ENCODE results near the gene LYZL4.

LYZL4 gene

DNA sequence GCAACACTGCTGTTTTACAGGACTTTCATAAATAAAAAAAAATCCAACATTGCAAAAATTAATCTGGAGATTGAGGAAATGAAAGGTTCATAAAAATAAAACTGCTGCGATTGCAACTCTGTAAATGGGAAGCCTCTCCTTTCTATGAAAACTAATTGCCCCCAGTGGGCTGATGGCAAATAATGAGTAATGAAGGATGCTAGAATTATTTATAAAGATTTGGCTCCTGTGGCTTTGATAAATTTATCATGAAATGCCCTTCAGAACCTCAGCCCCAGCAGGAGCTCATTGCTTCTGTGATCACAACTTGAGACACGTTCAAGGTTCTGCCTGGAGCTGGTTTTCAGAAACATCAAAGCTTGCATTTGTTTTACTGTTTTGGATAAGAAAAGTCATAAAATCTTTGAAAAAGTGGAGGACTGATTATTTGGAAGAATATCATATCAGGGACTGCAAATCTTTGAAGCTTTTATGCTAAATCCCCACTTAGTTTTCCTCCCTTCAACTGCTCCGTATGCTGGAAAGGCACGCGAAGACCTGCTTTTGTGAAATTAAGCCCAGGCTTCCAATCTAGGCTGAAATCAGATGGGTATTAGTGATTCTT, 24.5 kb upstream of the LYZL4 start:
- Histone ChIP-seq H3K27me3 (ENCODE audit: insufficient read depth, low read depth, severe bottlenecking) (no peaks in the 10 kb centered on the region), H3K9me3 (ENCODE audit: severe bottlenecking) (peaks cover 8% of the 10 kb centered on the region), H3K36me3 (no peaks in the 10 kb centered on the region), H3K27ac (no peak overlapping the region), H3K4me3 (ENCODE audit: low read depth, low read length) (no peak overlapping the region)
- TF ChIP-seq, protein P1, sequence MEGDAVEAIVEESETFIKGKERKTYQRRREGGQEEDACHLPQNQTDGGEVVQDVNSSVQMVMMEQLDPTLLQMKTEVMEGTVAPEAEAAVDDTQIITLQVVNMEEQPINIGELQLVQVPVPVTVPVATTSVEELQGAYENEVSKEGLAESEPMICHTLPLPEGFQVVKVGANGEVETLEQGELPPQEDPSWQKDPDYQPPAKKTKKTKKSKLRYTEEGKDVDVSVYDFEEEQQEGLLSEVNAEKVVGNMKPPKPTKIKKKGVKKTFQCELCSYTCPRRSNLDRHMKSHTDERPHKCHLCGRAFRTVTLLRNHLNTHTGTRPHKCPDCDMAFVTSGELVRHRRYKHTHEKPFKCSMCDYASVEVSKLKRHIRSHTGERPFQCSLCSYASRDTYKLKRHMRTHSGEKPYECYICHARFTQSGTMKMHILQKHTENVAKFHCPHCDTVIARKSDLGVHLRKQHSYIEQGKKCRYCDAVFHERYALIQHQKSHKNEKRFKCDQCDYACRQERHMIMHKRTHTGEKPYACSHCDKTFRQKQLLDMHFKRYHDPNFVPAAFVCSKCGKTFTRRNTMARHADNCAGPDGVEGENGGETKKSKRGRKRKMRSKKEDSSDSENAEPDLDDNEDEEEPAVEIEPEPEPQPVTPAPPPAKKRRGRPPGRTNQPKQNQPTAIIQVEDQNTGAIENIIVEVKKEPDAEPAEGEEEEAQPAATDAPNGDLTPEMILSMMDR (IDR thresholded peaks at IDR 0.05; ENCODE audit: low read depth, low read length) = no peak
- DNase-seq = no peak

GRCh38 chr3:42432485-42432884, 22.1 kb upstream of the LYZL4 start:
- Histone ChIP-seq H3K9me3 (ENCODE audit: severe bottlenecking) (peaks cover 8% of the 10 kb centered on the region), H3K4me3 (ENCODE audit: low read depth, low read length) (no peak overlapping the region), H3K27ac (no peak overlapping the region), H3K27me3 (ENCODE audit: insufficient read depth, low read depth, severe bottlenecking) (no peaks in the 10 kb centered on the region), H3K36me3 (no peaks in the 10 kb centered on the region)
- TF ChIP-seq, protein P1 (IDR thresholded peaks at IDR 0.05; ENCODE audit: low read depth, low read length) = no peak
- no peak for DNase-seq

GRCh38 chr3:42430781-42431532, 20.5 kb upstream of the LYZL4 start:
- no peak overlapping the region for H3K4me3 ChIP-seq (ENCODE audit: low read depth, low read length)
- H3K27ac ChIP-seq = no peak overlapping the region
- no peak for DNase-seq
- H3K36me3 ChIP-seq = no peaks in the 10 kb centered on the region
- no peaks in the 10 kb centered on the region for H3K27me3 ChIP-seq (ENCODE audit: insufficient read depth, low read depth, severe bottlenecking)
- TF ChIP-seq, protein P1 (IDR thresholded peaks at IDR 0.05; ENCODE audit: low read depth, low read length) = no peak
- peaks cover 8% of the 10 kb centered on the region for H3K9me3 ChIP-seq (ENCODE audit: severe bottlenecking)

DNA sequence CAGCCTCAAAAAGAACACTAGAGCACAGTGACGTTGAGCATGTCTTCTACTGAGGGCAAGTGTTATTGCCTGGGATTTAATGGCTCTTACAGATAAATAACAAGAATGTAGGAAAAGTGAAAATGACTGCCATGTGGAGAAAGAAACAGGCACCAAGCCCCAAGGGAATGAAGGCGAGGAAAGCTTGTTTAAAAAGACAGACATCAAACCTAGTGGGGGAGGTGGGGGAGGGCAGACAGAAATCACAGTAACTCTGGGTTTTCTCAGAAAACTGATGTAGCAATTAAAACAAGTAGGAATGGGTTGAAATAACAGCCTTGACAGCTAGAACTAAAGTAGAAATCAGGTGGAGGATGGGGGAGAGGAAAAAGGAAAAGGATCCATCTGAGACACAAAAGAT, 18.4 kb upstream of the LYZL4 start:
- H3K4me3 ChIP-seq (ENCODE audit: low read depth, low read length) = no peak overlapping the region
- H3K9me3 ChIP-seq (ENCODE audit: severe bottlenecking) = peaks cover 8% of the 10 kb centered on the region
- DNase-seq = no peak
- no peaks in the 10 kb centered on the region for H3K27me3 ChIP-seq (ENCODE audit: insufficient read depth, low read depth, severe bottlenecking)
- TF ChIP-seq, protein P1 (IDR thresholded peaks at IDR 0.05; ENCODE audit: low read depth, low read length) = no peak
- H3K27ac ChIP-seq = no peak overlapping the region
- H3K36me3 ChIP-seq = no peaks in the 10 kb centered on the region

DNA sequence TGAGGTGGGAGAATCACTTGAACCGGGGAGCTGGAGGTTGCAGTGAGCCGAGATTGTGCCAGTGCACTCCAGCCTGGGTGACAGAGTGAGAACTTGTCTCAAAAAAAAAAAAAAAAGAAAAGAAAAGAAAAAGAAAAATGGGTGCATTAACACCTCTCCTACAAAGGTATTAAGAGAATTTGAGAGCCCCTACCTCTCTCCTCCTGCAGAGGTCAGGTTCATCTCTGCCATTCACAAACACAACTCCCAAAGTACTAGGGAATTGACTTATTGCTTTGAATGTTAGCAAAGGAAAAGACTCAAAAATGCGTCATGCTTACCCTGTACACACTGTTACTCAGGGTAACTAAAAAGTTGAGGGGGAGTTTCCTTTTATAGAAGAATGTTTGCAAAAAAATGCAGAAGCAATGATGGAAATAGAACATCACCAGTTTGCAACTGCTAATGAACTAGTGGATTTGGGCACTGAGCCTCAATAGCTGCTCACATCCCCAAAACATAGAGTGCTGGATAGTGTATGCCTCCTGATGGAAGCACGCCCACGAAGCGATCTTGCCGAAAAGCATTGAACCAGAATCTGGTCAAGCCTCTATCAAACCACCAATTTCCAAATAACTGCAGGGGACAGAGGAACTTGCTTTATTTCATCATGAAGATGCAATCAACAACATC, 15.5 kb upstream of the LYZL4 start:
- TF ChIP-seq, protein P1 (IDR thresholded peaks at IDR 0.05; ENCODE audit: low read depth, low read length) = no peak
- H3K4me3 ChIP-seq (ENCODE audit: low read depth, low read length) = no peak overlapping the region
- no peaks in the 10 kb centered on the region for H3K9me3 ChIP-seq (ENCODE audit: severe bottlenecking)
- no peak for DNase-seq
- no peaks in the 10 kb centered on the region for H3K36me3 ChIP-seq
- H3K27ac ChIP-seq = no peak overlapping the region
- H3K27me3 ChIP-seq (ENCODE audit: insufficient read depth, low read depth, severe bottlenecking) = no peaks in the 10 kb centered on the region
